Measurements from ENCODE around the gene INSR. TPM values are rescaled to one million over a fixed set of nuclear protein-coding genes. Genes with fewer than 3 reads are reported as not detected.
"Not testable (repeated sequence)": the region's sequence is repeated elsewhere in the genome, so short reads cannot be mapped to it uniquely, and the experiment has no call there.

INSR gene
- total RNA-seq, 3 donors from 2014 or later, result 1.3 to 2.3 (median 1.6) TPM

DNA sequence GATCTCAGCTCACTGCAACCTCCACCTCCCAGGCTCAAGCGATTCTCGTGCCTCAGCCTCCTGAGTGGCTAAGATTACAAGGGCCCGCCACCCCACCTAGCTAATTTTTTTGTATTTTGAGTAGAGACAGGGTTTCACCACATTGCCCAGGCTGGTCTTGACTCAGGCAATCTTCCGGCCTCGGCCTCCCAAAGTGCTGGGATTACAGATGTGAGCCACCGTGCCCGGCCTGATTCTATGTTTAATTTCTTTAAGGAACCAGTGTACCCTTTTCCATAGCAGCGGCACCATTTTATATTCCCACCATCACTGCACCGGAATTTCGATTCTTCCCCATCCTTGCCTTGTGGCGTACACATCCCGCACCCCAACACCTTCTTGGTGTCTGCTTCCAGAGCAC lies 17.7 kb upstream of the INSR start:
- H3K36me3 Mint-ChIP-seq (ENCODE audit: insufficient read depth), result no peaks in the 10 kb centered on the region
- H3K9me3 Mint-ChIP-seq, result no peaks in the 10 kb centered on the region
- ATAC-seq, result no peak

DNA sequence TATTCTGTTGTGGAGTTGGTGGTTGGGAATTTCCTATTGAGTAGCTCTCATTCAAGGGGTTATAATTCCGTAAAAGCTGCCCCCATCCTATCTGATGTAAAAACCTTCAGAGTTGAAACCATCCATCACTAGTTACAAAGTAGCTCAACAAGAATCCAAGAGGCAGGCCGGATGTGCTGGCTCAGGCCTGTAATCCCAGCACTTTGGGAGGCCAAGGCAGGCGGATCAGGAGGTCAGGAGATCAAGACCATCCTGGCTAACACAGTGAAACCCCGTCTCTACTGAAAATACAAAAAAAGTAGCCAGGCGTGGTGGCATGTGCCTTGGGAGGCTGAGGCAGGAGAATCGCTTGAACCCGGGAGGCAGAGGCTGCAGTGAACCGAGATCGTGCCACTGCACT lies 14.1 kb upstream of the INSR start:
- DNase-seq; H3K9me3 Mint-ChIP-seq; H3K4me3 Mint-ChIP-seq; H3K4me1 Mint-ChIP-seq (ENCODE audit: low read depth); ATAC-seq; H3K27me3 Mint-ChIP-seq (ENCODE audit: low read depth); H3K36me3 Mint-ChIP-seq (ENCODE audit: insufficient read depth): not testable (repeated sequence)

More for the DNA sequence above, 17.7 kb upstream of the INSR start:
- Mint-ChIP-seq H3K4me3 (no peak overlapping the region), H3K4me1 (ENCODE audit: low read depth) (no peaks in the 10 kb centered on the region), H3K27me3 (ENCODE audit: low read depth) (no peaks in the 10 kb centered on the region)
- DNase-seq, result no peak

DNA sequence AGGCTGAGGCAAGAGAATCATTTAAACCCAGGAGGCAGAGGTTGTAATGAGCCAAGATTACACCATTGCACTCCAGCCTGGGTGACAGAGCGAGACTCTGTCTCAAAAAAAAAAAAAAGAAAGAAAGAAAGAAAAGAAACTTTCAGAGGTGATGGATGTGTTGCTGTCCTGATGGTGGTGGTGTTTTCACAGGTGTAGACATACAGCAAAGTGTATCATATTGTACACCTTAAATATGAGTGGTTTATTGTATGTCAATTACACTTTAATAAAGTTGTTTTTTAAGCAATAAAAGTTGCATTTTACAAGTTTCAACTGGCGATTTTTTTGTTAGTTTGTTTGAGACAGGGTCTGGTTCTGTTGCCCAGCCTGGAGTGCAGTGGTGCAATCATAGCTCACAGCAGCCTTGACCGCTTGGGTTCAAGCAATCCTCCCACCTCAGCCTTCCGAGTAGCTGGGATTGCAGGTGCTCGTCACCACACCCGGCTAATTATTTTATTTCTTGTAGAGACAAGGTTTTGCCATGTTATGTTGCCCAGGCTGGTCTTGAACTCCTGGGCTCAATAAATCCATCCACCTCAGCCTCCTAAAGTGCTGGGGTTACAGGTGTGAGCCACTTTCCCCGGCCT lies 13.5 kb upstream of the INSR start:
- Mint-ChIP-seq H3K4me1 (ENCODE audit: low read depth) (no peaks in the 10 kb centered on the region), H3K36me3 (ENCODE audit: insufficient read depth) (no peaks in the 10 kb centered on the region), H3K4me3 (no peak overlapping the region), H3K9me3 (no peaks in the 10 kb centered on the region), H3K27me3 (ENCODE audit: low read depth) (peaks cover 2% of the 10 kb centered on the region)
- no peak for DNase-seq
- ATAC-seq, result no peak

DNA sequence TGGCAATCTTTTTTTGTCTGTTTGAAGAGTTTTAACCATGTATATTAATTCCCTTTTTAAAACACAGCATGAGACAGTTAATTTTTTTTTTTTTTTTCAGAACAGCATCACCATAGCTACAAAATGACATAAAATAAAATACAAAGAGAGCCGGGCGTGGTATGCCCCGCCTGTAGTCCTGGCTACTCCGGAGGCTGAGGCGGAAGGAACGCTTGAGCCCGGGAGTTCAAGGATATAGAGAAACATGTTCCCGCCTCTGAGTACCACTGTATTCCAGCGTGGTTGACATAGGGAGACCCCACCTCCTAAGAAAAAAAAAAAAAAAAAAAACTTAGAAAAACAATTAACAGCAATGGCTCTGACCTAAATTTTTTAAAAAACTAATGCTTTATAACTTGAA lies 10.0 kb upstream of the INSR start:
- H3K4me3 Mint-ChIP-seq, result no peak overlapping the region
- no peaks in the 10 kb centered on the region for H3K4me1 Mint-ChIP-seq (ENCODE audit: low read depth)
- H3K9me3 Mint-ChIP-seq, result no peaks in the 10 kb centered on the region
- no peak for DNase-seq
- peaks cover 10% of the 10 kb centered on the region for H3K27me3 Mint-ChIP-seq (ENCODE audit: low read depth)
- no peak for ATAC-seq
- no peaks in the 10 kb centered on the region for H3K36me3 Mint-ChIP-seq (ENCODE audit: insufficient read depth)

DNA sequence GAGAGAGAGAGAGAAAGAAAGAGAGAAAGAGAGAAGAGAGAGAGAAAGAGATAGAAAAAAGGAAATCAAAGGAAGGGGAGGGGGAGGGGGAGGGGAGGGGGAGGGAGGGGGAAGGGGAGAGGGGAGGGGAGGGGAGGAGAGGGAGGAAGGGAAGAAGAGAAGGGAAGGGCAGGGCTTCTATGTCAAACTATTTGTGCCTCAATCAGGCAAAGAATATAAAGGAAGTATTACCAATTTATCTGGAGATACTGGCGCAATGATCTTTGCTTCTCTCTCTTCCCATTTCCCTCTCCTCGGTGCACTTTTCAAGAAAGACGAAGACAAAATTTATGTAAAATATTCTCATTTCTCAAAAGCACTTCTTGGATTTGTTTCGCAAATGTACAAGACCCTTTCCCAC lies 9.3 kb upstream of the INSR start:
- no peak overlapping the region for H3K4me3 Mint-ChIP-seq
- H3K4me1 Mint-ChIP-seq (ENCODE audit: low read depth), result no peaks in the 10 kb centered on the region
- H3K36me3 Mint-ChIP-seq (ENCODE audit: insufficient read depth), result no peaks in the 10 kb centered on the region
- ATAC-seq (no peak), DNase-seq (no peak)
- peaks cover 10% of the 10 kb centered on the region for H3K27me3 Mint-ChIP-seq (ENCODE audit: low read depth)
- H3K9me3 Mint-ChIP-seq, result no peaks in the 10 kb centered on the region

DNA sequence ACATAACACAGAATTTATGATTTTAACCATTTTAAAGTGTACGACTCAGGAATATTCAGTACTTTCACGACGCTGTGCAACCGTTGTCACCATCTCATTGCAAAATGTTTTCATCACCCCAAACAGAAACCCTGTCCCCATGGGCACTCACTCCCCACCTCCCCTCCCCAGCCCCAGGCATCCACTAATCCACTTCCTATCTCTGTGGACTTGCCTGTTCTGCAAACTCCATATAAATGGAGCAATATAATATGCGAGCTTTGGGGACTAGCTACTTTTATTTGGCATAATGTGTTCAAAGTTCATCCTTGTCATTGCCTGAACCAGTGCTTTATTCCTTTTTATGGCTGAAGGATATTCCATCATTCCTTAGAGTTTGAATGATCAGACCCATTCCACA lies 7.3 kb upstream of the INSR start:
- ATAC-seq, result no peak
- Mint-ChIP-seq H3K9me3 (no peaks in the 10 kb centered on the region), H3K27me3 (ENCODE audit: low read depth) (peaks cover 20% of the 10 kb centered on the region), H3K36me3 (ENCODE audit: insufficient read depth) (no peaks in the 10 kb centered on the region), H3K4me1 (ENCODE audit: low read depth) (no peaks in the 10 kb centered on the region), H3K4me3 (no peak overlapping the region)
- no peak for DNase-seq

DNA sequence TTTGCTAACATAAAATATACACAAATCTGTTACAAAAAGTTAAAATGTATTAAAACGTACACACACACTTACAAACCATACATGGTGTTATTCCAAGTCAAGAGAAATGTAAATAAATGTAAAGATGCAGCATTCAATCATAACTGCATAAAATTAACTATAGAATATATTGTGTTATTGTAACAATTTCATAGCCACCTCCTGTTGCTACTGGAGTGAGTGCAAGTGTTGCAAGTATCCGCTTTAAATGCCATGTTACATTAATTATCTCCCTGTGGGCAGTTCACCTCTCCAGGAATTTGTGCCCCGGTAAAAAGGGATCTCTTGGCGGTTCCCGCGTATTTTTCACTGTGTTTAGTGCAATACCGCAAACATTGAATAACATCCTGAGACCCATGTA lies 3.5 kb upstream of the INSR start:
- Mint-ChIP-seq H3K36me3 (ENCODE audit: insufficient read depth) (no peaks in the 10 kb centered on the region), H3K27me3 (ENCODE audit: low read depth) (peaks cover 43% of the 10 kb centered on the region), H3K9me3 (no peaks in the 10 kb centered on the region), H3K4me3 (no peak overlapping the region), H3K4me1 (ENCODE audit: low read depth) (peaks cover 5% of the 10 kb centered on the region)
- ATAC-seq (no peak), DNase-seq (no peak)

DNA sequence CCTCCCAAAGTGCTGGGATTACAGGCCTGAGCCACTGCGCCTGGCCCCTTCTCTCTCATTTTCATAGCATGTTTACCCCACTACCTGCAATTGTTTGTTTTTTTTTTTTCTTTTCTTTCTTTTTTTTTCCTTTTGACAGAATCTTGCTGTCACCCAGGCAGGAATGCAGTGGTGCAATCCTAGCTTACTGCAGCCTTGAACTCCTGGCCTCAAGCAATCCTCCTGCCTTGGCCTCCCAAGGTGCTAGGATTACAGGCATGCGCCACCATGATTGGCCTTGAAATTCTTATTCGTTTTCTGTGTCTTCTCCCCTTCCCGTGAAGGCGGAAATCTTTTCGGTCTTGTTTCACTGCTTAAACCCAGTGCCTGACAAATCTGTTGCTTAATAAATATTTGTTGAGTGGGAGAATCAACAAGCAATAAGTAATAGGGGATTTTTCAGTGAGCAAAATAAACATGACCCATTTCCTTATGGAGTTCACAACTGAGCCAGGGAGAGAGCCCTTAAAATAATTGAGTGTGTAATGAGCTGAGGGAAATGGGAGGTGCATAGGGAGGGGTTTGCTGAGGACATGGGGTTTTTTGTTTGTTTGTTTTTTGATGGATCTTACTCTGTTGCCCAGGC lies 1.8 kb upstream of the INSR start:
- H3K9me3 Mint-ChIP-seq, result no peaks in the 10 kb centered on the region
- H3K36me3 Mint-ChIP-seq (ENCODE audit: insufficient read depth), result no peaks in the 10 kb centered on the region
- no peak for ATAC-seq
- DNase-seq, result no peak
- H3K4me3 Mint-ChIP-seq, result no peak overlapping the region
- H3K27me3 Mint-ChIP-seq (ENCODE audit: low read depth), result peaks cover 46% of the 10 kb centered on the region
- H3K4me1 Mint-ChIP-seq (ENCODE audit: low read depth), result peaks cover 7% of the 10 kb centered on the region

DNA sequence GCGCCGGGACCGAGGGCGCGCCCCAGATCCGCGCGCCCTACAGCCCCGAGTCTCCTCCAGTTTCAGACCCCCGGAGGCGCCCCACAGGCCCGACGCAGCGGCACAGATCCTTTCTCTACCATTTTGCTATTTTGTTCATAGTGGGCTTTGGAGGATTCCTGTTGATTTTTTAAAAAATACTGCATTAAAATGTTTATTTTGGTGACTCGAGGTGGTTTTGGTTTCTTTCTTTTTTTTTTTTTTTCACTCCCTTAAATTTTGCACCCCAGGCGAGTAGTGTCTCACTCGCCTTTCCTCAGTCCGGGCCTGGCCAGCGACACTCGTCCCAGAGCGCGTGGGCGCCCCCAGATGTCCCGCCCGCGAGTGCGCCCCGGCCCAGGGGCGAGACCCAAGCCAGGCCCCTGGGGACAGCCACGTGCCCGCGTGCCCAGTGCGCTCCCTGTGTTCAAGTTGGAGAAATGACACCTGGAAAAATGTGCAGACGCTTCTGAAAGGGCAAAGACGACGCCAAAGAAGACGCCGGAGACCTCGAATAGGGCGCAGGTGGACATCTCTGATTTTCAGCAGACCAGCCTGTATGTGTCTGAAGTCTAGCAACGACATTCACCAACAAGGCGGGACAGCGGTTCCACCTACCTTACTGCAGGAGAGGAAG lies 471 bp upstream of the INSR start:
- H3K27me3 Mint-ChIP-seq (ENCODE audit: low read depth), result peaks cover 42% of the 10 kb centered on the region

DNA sequence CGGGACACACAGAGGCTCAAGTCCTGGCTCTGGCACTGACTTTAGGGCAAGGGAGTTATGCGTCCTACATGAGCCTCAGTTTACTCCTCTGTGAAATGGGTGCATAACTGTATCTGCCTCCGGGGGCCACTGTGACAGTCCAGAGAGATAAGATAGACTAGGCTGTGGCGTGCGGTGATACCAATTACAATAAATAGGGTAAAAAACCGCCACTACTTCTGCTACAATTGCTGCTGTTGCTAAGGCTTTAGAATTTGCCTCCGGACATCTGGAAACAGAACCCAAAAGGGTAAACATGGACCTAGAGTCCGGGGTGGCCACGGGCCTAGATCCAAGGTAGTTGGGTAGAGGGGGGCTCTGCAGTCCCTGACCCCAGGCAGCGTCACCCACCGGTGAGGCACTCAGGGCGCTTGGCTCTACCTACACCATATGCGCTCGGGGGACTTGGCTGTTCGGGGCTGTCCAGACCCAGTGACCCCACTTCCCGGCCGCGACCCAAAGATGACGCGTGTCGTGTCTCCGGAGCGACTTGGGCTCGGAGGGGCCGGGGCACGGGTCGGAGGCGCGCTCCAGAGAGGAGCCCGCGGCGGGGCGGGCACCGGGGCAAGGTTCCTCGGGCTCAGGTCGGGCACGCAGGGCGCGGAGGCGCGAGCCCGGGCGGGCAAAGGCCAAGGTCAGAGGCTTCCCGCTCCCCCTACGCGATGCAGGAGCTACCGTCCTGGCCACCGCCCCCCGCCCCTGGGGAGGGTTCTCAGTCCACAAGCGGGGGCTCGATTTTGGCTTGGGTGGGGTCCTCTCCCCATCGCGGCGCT lies 1.1 kb downstream of the INSR start:
- Mint-ChIP-seq H3K9me3 (no peaks in the 10 kb centered on the region), H3K4me3 (peak overlapping the region; percentile 61), H3K27me3 (ENCODE audit: low read depth) (peaks cover 41% of the 10 kb centered on the region), H3K36me3 (ENCODE audit: insufficient read depth) (no peaks in the 10 kb centered on the region), H3K4me1 (ENCODE audit: low read depth) (peaks cover 7% of the 10 kb centered on the region)
- peak in 1 of 2 donors; percentile 11 for ATAC-seq
- DNase-seq, result no peak

More for the DNA sequence above, 471 bp upstream of the INSR start:
- Mint-ChIP-seq H3K36me3 (ENCODE audit: insufficient read depth) (no peaks in the 10 kb centered on the region), H3K4me1 (ENCODE audit: low read depth) (peaks cover 7% of the 10 kb centered on the region), H3K4me3 (peak overlapping the region; percentile 74), H3K9me3 (no peaks in the 10 kb centered on the region)
- DNase-seq, result peak; percentile 4
- ATAC-seq, result no peak

DNA sequence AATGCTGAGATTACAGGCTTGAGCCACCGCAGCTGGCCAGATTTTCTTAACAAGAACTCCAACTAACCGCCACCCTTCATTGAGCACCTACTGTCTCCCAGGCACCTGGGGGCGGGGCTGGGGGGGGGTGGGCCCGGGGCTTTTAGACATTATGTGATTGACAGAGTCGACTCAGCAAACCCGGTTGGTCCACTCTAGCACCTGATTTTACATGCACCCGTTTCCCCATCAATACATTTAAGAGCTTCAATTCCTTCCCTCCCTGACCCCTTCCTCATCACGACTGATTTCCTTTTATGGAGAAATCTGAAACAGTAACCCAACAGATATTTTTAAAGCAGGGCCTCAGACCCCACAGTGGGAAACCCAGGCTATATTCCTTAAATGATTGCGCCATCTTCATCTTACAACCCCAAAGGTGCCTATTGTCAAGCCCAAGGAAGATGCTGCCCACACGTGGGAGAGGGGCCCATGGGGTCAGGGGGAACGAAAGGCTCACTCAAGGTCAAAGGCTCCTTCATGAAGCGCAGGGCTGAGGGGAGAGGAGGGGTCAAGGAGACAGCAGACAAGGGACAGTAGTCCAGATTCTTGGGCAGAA lies 1.8 kb downstream of the INSR start:
- Mint-ChIP-seq H3K4me3 (peak overlapping the region; percentile 61), H3K9me3 (no peaks in the 10 kb centered on the region), H3K36me3 (ENCODE audit: insufficient read depth) (no peaks in the 10 kb centered on the region)

DNA sequence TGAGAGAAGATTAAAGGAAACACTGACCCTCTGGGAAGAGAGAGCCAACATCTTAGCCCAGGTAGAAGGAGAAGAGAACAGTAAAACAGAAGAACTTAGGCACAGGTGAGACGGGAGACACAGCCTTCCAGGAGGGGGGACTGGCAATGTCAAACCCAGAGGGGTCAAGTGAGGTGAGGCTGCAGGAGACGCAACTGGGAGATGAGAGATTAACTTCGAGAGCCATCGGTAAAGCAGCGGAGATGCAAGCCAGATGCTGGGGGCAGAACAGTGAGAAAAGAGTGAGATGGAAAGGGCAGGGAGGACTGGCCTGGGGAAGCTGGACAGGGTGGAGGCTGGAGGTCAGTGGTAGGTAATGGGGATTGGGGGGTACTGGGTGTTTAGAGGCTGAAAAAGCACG lies 5.2 kb downstream of the INSR start:
- DNase-seq, result no peak

More for the DNA sequence above, 1.8 kb downstream of the INSR start:
- DNase-seq (no peak), ATAC-seq (no peak)
- H3K27me3 Mint-ChIP-seq (ENCODE audit: low read depth), result peaks cover 36% of the 10 kb centered on the region
- H3K4me1 Mint-ChIP-seq (ENCODE audit: low read depth), result peaks cover 7% of the 10 kb centered on the region

DNA sequence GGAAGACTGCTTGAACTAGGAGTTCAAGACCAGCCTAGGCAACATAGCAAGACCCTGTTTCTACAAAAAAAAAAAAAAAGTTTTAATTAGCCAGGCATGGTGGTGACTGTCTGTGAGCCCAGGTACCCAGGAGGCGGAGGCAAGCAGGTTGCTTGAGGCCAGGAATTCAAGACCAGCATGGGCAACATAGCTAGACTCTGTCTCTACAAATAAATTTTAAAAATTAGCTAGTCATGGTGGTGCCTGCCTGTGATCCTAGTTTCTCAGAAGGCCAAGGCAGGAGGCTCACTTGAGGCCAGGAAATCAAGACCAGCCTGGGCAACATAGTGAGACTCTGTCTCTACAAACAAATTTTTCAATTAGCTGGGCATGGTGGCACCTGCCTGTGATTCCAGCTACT lies 6.1 kb downstream of the INSR start:
- no peaks in the 10 kb centered on the region for H3K36me3 Mint-ChIP-seq (ENCODE audit: insufficient read depth)
- no peak for DNase-seq

More for the DNA sequence above, 5.2 kb downstream of the INSR start:
- Mint-ChIP-seq H3K36me3 (ENCODE audit: insufficient read depth) (no peaks in the 10 kb centered on the region), H3K4me3 (no peak overlapping the region), H3K27me3 (ENCODE audit: low read depth) (peaks cover 13% of the 10 kb centered on the region), H3K9me3 (no peaks in the 10 kb centered on the region), H3K4me1 (ENCODE audit: low read depth) (peaks cover 1% of the 10 kb centered on the region)
- ATAC-seq, result no peak

DNA sequence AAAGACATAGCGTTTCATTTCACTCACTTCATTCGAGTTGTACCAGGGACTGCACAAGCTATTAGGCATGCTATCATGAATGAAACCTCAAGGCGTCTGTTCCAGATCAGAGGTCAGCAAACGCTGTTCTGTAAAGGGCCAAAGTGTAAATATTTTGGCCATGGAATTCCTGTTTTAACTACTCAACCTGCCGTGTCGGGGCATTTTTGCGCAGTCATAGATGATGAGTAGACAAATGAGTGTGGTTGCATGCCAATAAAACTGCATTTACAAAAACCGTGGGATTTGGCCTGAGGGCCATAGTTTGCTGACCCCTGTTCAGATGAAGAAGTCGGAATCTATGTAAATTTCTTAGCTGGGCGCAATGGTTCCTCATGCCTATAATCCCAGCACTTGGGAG lies 6.5 kb downstream of the INSR start:
- peaks cover 1% of the 10 kb centered on the region for H3K4me1 Mint-ChIP-seq (ENCODE audit: low read depth)
- ATAC-seq (no peak), DNase-seq (no peak)
- no peaks in the 10 kb centered on the region for H3K36me3 Mint-ChIP-seq (ENCODE audit: insufficient read depth)
- no peak overlapping the region for H3K4me3 Mint-ChIP-seq
- no peaks in the 10 kb centered on the region for H3K9me3 Mint-ChIP-seq
- H3K27me3 Mint-ChIP-seq (ENCODE audit: low read depth), result peaks cover 7% of the 10 kb centered on the region

More for the DNA sequence above, 6.1 kb downstream of the INSR start:
- ATAC-seq, result no peak
- H3K27me3 Mint-ChIP-seq (ENCODE audit: low read depth), result peaks cover 11% of the 10 kb centered on the region
- H3K4me3 Mint-ChIP-seq, result no peak overlapping the region
- no peaks in the 10 kb centered on the region for H3K9me3 Mint-ChIP-seq
- H3K4me1 Mint-ChIP-seq (ENCODE audit: low read depth), result peaks cover 1% of the 10 kb centered on the region

Measured in activated T-cell treated with anti-CD3 and anti-CD28 coated beads, Interleukin-2, amount 50 U/mL, for 4 hours (primary cell).